Anterior cingulate cortex (tissue), 58 donors: ENCODE measurements around the gene TLL1.

Experiments
- DNase-seq, 58 donors: peaks; one replicate each; lab custom pipeline; 2025; lab: John Stamatoyannopoulos, UW

TLL1 gene

DNA sequence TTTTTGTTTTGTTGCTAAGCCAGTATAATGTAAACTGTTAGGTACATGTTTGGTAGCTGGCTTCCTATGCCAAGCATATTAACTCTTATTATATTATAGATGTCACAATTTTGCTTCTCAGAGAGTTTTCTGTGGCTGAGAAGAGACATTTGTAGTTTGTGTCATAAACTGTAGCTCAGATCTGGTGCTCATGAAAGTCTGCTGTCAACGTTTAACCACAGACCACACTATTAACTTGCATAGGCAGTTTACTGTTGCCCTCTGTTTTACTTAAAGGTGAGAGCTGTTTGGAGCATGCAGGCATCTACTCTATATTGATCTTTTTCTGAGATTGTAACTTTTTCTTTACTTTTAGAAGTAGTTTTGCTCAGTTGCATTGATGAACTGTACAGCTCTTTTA, 166.8 kb downstream of the TLL1 start:
- no peak for DNase-seq

DNA sequence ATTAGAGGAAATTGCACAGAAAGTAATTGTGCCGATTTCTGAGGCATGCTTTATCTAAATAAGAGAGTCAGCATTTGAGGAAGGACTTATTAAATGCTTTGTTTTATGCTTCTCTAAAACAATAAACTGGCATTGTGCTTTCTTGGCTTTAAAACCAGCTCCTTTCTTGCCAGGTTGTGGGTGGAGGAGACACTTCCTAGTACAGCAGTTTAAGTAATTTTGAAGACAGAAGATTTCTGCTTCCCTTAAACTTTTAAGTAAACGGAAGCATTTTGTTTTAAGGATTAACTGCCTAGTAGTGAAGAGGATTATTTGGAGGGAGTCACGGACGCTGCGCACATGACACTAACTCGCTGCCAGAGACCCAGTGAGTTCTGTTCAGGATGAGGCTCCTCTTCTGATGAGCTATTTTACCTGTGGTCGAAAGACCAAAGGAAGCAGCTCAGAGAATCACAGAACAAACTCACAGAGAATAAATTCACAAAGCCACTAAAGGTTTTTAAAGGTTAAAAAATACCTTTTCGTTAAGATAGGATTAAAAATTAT, 169.5 kb downstream of the TLL1 start:
- DNase-seq, result no peak

- no peak for DNase-seq
Observed at GRCh38 chr4:166043801-166044200, 170.8 kb downstream of the TLL1 start.

DNA sequence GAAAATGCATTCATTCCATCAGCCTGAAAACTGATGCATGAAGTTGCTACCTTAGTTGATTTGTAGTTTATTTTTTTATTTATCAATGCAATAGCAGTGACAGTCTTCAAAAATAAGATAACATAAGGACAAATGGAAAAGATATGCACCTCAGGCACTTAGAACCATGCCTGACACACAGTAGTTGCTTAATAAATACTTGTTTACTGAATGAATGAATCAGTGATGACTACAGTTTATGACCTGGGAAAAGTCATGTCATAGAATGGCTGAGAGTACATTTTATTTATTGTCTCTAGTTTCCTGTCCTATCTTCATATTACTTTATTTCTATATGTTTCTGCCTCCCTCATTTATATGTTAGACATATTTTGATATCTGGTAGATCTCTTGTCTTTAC, 171.8 kb downstream of the TLL1 start:
- no peak for DNase-seq

- peak in 1 of 58 donors; percentile 6 for DNase-seq
Observed at GRCh38 chr4:166045457-166045856, 172.4 kb downstream of the TLL1 start.

DNA sequence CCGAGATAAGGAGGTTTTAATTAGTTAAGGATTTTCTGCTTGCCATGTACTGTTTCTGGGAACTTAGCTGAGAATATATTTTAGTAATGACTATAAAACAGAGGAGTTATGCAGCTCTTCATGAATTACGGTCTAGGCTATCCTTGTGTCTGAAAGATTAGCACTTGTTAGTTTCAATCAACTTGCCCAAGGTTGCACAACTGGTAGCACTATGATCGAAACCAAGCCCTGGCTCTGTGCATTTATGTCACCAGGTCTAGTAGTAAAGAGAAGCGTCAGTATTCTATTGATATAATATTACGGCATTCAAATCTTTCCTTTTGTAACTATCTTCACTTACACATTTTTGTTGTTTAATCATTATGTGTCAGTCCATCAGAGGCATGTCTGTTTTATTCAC, 176.0 kb downstream of the TLL1 start:
- DNase-seq, result no peak

DNA sequence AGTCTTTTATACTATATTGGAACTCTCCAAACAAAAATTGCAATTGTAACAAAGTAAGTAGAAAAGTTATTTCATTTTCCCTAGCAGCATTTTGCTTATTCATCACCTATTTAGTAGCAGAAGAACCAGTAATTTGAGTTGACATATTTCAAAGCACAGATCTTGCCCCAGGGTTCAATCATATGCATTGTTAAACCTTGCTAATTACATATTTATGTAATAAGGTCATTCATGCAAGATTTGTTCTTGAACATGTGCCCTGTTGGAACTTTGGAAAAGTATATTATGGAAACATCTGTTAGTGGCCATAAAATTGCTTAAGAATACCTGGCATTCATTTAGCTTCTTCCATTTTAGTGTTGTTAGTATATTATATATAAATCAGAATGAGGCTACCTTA, 191.7 kb downstream of the TLL1 start:
- no peak for DNase-seq

- DNase-seq, result no peak
Observed at GRCh38 chr4:166065324-166065723, 192.3 kb downstream of the TLL1 start.

DNA sequence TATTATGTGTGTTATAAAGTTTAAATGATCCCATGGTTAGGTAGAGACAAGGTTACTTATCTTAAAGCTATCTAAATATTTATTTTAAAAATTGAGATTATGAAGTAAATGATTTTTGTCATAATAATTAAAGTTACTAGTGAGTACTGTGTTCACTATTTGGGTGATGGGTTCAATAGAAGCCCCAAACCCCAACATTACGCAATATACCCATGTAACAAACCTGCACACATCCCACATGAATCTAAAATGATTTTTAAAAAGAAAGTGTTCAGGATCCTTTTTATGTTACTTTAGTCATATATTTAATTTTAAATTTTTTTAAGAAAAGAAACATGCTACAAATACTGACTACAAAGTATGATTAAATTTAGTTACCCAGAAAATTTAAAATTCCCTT, 193.9 kb downstream of the TLL1 start:
- DNase-seq, result no peak

DNA sequence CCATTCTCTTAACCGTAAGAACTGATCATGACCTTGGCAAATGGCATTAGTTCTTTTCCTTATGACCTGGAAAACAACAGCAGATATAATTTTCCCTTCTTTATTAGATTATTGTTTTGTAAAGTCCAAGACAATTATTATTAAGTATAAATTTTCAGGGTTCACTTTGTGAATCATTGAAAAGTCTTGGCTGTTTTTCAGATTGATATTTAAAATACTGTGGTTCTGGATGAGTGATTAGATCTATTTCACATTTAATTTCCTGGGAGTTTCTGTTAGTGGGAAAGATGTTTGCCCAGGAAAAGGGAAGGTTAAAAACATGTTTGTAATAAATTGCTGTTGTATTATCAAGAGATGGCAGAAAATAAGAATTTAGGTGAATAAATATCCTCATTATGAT, 194.9 kb downstream of the TLL1 start:
- no peak for DNase-seq

DNA sequence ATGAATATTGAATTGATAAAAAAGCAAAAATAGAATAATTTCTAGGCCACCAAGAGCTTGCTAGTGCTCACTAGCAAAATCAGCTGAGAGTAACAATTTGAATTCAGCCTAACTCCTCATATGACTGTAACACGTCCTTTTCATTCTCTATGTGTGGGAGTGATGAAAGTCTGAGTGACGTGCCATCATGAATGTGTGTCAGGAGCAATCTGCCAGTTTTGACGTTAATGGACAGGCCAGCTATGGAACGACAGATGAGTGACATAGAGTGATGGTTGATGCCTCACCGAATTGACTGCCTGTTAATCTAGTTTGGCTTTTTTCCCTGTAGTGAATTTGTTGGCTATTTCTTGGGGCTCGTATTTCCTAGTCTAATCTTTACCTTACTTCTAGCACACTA, 200.7 kb downstream of the TLL1 start:
- no peak for DNase-seq

DNA sequence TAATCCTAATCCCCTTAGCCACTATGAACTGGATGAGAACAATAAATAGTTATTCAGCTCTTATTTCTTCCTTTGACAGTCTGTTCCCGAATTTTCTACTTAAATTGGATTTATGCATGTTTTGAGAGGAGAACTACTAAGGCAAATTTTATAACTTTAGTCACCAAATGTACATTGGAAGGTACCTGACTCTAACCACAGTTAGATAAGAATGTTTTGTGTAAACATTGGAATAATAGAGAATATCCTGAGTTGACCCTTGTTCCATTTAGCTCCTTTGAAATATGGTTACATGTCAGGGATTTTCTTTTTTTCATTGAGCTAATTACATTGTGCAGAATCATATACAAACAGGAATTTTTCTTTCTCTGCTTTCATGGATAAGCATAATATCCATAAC, 202.6 kb downstream of the TLL1 start:
- no peak for DNase-seq

- no peak for DNase-seq
Observed at GRCh38 chr4:166077782-166078181, 204.7 kb downstream of the TLL1 start.

DNA sequence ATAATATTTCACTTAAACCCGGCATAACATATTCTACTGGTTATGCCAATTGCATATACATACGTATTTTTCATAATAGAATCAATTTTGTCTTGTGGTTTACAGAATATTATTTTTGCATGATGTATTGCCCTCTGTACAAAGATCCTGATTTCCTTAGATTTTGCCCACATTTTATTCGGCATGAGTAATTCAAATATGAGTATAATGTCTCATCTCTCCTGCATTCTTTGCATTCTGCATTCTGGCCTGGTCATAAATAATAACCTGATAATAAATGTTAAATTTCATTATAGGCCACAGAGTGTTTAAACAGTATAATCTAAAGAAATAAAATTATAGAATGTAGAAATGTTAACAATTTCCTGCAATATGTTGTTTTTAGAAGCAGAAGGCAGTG, 205.3 kb downstream of the TLL1 start:
- no peak for DNase-seq

DNA sequence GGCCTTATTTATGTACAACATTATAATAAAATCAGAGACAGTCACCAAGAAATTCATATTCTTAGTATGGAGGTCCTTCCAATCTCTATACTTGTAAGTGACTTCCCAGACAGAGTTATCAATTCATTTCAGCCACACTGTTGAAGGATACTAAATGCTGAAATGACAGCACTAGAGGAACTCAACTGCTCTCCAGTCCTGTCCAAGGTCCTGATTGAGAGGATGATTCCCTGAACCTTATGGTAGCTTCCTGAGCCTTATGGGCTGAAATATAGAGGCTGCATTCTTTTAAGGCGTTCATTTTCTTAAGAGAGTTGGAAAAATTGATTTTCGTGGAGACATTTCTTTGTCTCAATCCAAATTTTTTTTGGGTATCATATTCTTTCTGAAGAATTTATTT, 205.9 kb downstream of the TLL1 start:
- no peak for DNase-seq

DNA sequence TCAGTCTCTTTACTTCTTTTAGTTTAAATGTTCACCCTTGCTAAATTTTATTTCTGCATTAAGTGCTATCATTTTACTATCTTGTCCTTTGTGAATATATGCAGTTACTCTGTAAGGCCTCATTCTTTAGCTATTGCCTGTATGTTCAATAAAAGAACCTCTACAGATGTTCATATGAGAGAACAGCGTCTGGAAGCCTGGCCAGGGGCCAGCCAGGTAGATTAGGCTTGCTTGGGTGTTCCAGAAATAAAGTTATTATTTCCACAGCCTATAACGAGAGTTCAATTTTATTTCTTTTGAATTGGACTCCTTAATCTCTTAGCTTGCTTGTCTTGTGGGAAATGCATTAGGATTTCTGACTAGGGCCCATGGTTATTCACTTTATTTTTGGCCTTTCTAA, 214.5 kb downstream of the TLL1 start:
- DNase-seq, result no peak

DNA sequence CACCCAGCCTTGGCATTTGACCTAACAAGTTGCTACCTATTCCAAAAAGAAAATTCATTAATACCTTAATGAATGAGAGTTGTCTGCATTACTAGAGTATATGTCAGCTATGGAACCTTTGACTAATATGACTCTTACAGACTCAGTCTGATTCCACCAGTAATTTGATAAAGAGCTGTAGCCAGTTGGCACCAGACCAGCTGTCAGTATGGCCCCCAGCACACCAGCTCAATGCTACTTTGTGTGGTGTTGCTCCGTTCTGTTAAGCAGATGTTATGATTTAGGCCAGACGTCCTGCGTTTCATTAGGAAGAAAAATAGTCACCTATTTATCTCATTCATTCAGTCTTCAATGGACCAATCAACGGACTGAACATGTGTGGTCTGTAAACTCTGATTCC, 215.5 kb downstream of the TLL1 start:
- DNase-seq, result no peak

DNA sequence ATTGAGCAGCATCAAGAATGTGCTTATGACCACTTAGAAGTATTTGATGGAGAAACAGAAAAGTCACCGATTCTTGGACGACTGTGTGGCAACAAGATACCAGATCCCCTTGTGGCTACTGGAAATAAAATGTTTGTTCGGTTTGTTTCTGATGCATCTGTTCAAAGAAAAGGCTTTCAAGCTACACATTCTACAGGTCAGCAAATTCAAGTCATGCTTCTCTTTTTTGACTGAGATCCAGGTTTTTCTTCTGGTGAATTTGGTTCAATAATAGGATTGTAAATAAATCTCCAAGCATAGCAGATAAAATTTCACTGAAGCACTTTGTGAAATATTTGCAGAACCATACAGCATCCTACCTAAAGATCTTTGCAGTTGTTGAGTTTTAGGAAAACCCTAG, 218.1 kb downstream of the TLL1 start:
- no peak for DNase-seq

GRCh38 chr4:166091912-166092510, 219.0 kb downstream of the TLL1 start:
- peak in 1 of 58 donors; percentile 44 for DNase-seq

DNA sequence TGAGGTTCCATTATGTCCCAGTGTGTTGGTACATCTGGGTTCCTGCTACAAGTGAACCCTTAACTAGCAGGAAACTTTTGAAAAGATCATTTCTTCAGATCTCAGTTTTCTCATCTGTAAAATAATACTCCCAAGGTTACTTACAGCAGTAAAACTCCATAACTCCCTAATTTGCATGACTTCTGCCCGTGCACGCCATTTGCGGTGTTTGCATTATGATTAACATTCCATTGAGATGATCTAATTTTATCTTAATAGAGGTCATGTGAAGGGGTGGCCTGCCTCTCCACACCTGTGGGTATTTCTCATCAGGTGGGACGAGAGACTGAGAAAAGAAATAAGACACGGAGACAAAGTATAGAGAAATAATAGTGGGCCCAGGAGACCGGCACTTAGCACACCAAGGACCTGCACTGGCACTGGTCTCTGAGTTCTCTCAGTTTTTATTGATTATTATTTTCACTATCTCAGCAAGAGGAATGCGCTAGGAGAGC, 219.8 kb downstream of the TLL1 start:
- DNase-seq, result no peak

- DNase-seq, result no peak
Observed at GRCh38 chr4:166104623-166105022, 231.6 kb downstream of the TLL1 start.

DNA sequence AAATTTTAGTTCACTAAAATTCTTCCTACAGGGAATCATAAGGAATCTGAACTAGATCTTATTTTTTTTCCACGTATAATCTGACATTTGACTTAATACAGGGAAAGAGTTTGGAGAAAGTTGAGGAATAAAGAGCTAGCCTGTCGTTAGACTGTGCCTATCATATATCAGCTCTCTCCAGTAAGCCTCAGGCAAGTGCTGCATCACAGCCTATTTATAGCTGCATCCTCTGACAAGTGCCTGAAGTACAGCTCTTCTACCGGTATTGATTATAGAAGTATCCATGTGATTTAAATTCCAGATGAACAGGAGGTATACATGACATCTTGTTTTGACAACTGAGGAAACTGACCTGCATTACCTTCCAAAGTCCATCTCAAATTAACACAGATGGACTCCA, 248.9 kb downstream of the TLL1 start:
- DNase-seq, result no peak

- DNase-seq, result no peak
Observed at GRCh38 chr4:166123546-166123945, 250.5 kb downstream of the TLL1 start.
